ENCODE data around the gene NKX1-1.

Gene NKX1-1

GRCh38 chr4:1359976-1360375 lies 46.3 kb downstream of the NKX1-1 start:
- DNase-seq (ENCODE audit: low spot score) = no peak

- no peak for DNase-seq (ENCODE audit: low spot score)
Observed at GRCh38 chr4:1359144-1359501, 47.1 kb downstream of the NKX1-1 start.

GRCh38 chr4:1358421-1359143 lies 47.7 kb downstream of the NKX1-1 start:
- DNase-seq (ENCODE audit: low spot score) = no peak

GRCh38 chr4:1357356-1358248 lies 48.6 kb downstream of the NKX1-1 start:
- no peak for DNase-seq (ENCODE audit: low spot score)

- DNase-seq (ENCODE audit: low spot score) = peak; percentile 86
Observed at GRCh38 chr4:1356181-1356998, 49.9 kb downstream of the NKX1-1 start.

GRCh38 chr4:1355378-1355777 lies 50.9 kb downstream of the NKX1-1 start:
- no peak for DNase-seq (ENCODE audit: low spot score)

- DNase-seq (ENCODE audit: low spot score) = no peak
Observed at GRCh38 chr4:1354983-1355275, 51.3 kb downstream of the NKX1-1 start.

- no peak for DNase-seq (ENCODE audit: low spot score)
Observed at GRCh38 chr4:1354136-1354982, 51.9 kb downstream of the NKX1-1 start.

- DNase-seq (ENCODE audit: low spot score) = no peak
Observed at GRCh38 chr4:1353186-1354055, 52.8 kb downstream of the NKX1-1 start.
